Neural progenitor cell (in vitro differentiated cells): ENCODE measurements around the gene HIGD1C. TPM values are rescaled to one million over a fixed set of nuclear protein-coding genes. Genes with fewer than 3 reads are reported as not detected.

Experiments used
- DNase-seq: peaks from one replicate; pipeline ENCODE4 v3.0.0-alpha.2; 2016; ENCODE audit warnings: low spot score
- H2AFZ ChIP-seq: fragments of 200-600 bp; sonication (generic); replicated peaks from 2 replicates; pipeline ENCODE4 v1.6.1; 2016; ENCODE audit warnings: antibody characterized with exemption
- H3F3A ChIP-seq: fragments of 200-600 bp; sonication (generic); 2 replicates; pipeline ENCODE4 v1.6.1; 2016; ENCODE audit warnings: antibody characterized with exemption, low read depth
- H3K27ac ChIP-seq: fragments of 200-600 bp; sonication (generic); 2 replicates; pipeline ENCODE4 v1.5.1; 2016; ENCODE audit warnings: mild to moderate bottlenecking
- H3K27me3 ChIP-seq: fragments of 200-600 bp; sonication (generic); 2 replicates; pipeline ENCODE4 v1.6.1; 2016; ENCODE audit warnings: mild to moderate bottlenecking, moderate library complexity
- H3K36me3 ChIP-seq: fragments of 200-600 bp; sonication (generic); 2 replicates; pipeline ENCODE4 v1.5.1; 2016
- H3K4me1 ChIP-seq: fragments of 200-600 bp; sonication (generic); 2 replicates; pipeline ENCODE4 v1.6.1; 2016; ENCODE audit warnings: mixed run types
- H3K4me2 ChIP-seq: fragments of 200-600 bp; sonication (generic); 2 replicates; pipeline ENCODE4 v1.6.1; 2016
- H3K4me3 ChIP-seq: fragments of 200-600 bp; sonication (generic); 2 replicates; pipeline ENCODE4 v1.5.1; 2016
- H3K79me2 ChIP-seq: fragments of 200-600 bp; sonication (generic); 2 replicates; pipeline ENCODE4 v1.6.1; 2016; ENCODE audit warnings: low read depth
- H3K9ac ChIP-seq: fragments of 200-600 bp; sonication (generic); 2 replicates; pipeline ENCODE4 v1.6.1; 2016
- H3K9me3 ChIP-seq: fragments of 200-600 bp; sonication (generic); 2 replicates; pipeline ENCODE4 v1.5.1; 2016; ENCODE audit warnings: low read depth
- H4K20me1 ChIP-seq: fragments of 200-600 bp; sonication (generic); 2 replicates; pipeline ENCODE4 v1.6.1; 2016; ENCODE audit warnings: low read depth
- H3K27ac Mint-ChIP-seq: 3 replicates; pipeline ENCODE4 v1.8.0; 2021; ENCODE audit warnings: mixed read lengths
- H3K27me3 Mint-ChIP-seq: 2 replicates; pipeline ENCODE4 v1.8.0; 2022; ENCODE audit warnings: low read depth, mild to moderate bottlenecking, inconsistent platforms, moderate library complexity, mixed read lengths; ENCODE audit not compliant: insufficient read depth
- H3K36me3 Mint-ChIP-seq: 3 replicates; pipeline ENCODE4 v1.8.0; 2021; ENCODE audit warnings: mixed read lengths
- H3K4me1 Mint-ChIP-seq: 3 replicates; pipeline ENCODE4 v1.8.0; 2021; ENCODE audit warnings: mixed read lengths
- H3K4me3 Mint-ChIP-seq: 3 replicates; pipeline ENCODE4 v1.8.0; 2021; ENCODE audit warnings: mild to moderate bottlenecking, moderate library complexity, mixed read lengths
- H3K9me3 Mint-ChIP-seq: 3 replicates; pipeline ENCODE4 v1.8.0; 2020; ENCODE audit warnings: mixed read lengths
- EZH2 ChIP-seq: fragments of 200-600 bp; sonication (generic); IDR thresholded peaks from 2 replicates; pipeline ENCODE4 v1.6.1; 2017; ENCODE audit warnings: antibody characterized with exemption, mild to moderate bottlenecking, moderate library complexity
- EZH2phosphoT487 ChIP-seq: fragments of 200-600 bp; sonication (generic); IDR thresholded peaks from 2 replicates; pipeline ENCODE4 v1.6.1; 2017; ENCODE audit warnings: antibody characterized with exemption
- total RNA-seq: library from RNA; depleted of rRNA; stranded (reverse); fragments of >200 nt; gene quantifications from 2 replicates; pipeline ENCODE4 v1.2.3, GENCODE V29; 2015; ENCODE audit warnings: low replicate concordance
- TF ChIP-seq, protein P1 (sequence below): fragments of 200-600 bp; sonication (generic); IDR thresholded peaks from 2 replicates; pipeline ENCODE4 v1.5.1; 2017; ENCODE audit warnings: antibody characterized with exemption, mild to moderate bottlenecking

Gene HIGD1C
- total RNA-seq, 1 donor from 2014 or later: not detected

DNA sequence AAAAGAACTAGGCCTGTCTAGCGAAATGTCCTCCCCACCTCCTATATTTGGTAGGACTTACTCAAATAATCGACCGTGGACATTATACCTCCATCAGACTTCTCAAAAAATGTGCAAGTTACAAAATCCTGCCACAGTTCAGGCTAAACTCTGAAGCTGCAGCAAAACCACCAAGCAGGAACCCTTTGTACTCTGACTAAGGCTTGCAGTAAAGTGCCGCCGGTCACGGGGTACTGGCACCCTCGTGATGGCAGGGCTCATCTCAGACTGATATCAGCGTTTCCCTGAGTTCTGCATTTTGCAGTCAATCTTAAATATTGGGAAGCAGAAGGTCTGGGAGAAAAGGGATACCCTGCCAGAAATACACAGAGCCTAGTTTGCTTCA is 56.7 kb downstream of the HIGD1C start:
- H3K9me3 ChIP-seq: no peaks in the 10 kb centered on the region
- H3K9me3 Mint-ChIP-seq: no peaks in the 10 kb centered on the region
- DNase-seq: no peak
- H3K27ac ChIP-seq: peak overlapping the region; percentile 34
- H3K4me1 Mint-ChIP-seq: peaks cover 24% of the 10 kb centered on the region
- H3K4me2 ChIP-seq: peak overlapping the region; percentile 0
- no peak overlapping the region for H3K4me3 Mint-ChIP-seq
- no peaks in the 10 kb centered on the region for H3K36me3 ChIP-seq
- no peak overlapping the region for H3K9ac ChIP-seq
- peaks cover 20% of the 10 kb centered on the region for H4K20me1 ChIP-seq
- no peak overlapping the region for H3K4me3 ChIP-seq
- TF ChIP-seq EZH2phosphoT487 (no peak), EZH2 (no peak)
- TF ChIP-seq, protein P1, sequence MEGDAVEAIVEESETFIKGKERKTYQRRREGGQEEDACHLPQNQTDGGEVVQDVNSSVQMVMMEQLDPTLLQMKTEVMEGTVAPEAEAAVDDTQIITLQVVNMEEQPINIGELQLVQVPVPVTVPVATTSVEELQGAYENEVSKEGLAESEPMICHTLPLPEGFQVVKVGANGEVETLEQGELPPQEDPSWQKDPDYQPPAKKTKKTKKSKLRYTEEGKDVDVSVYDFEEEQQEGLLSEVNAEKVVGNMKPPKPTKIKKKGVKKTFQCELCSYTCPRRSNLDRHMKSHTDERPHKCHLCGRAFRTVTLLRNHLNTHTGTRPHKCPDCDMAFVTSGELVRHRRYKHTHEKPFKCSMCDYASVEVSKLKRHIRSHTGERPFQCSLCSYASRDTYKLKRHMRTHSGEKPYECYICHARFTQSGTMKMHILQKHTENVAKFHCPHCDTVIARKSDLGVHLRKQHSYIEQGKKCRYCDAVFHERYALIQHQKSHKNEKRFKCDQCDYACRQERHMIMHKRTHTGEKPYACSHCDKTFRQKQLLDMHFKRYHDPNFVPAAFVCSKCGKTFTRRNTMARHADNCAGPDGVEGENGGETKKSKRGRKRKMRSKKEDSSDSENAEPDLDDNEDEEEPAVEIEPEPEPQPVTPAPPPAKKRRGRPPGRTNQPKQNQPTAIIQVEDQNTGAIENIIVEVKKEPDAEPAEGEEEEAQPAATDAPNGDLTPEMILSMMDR: no peak
- peaks cover 64% of the 10 kb centered on the region for H3K79me2 ChIP-seq
- no peaks in the 10 kb centered on the region for H3K27me3 ChIP-seq
- H3K36me3 Mint-ChIP-seq: peaks cover 14% of the 10 kb centered on the region
- H3K4me1 ChIP-seq: peaks cover 28% of the 10 kb centered on the region
- peaks cover 2% of the 10 kb centered on the region for H3K27me3 Mint-ChIP-seq
- H3K27ac Mint-ChIP-seq: no peak overlapping the region
- H3F3A ChIP-seq: peaks cover 9% of the 10 kb centered on the region
- H2AFZ ChIP-seq: no peak overlapping the region

DNA sequence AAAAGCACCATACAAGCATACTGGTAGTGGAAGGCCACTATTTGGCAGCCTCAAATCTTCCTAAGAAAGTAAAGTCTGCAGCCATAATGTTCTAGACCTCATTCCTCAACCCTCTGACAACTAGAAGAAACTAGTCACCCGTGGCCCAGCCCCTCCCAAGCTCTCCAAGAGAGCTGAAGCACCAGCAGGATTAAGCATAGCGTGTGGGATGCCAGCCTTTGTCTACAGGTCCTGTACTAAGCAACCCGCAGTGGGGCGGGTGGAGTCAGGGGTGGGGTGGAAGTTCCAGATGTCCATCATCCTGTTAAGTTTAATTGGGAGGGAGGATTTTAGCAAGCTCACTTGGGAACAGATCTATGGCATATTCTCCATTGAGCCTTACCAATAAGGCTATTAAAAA is 59.6 kb downstream of the HIGD1C start:
- Mint-ChIP-seq H3K4me3 (no peak overlapping the region), H3K27ac (peak overlapping the region; percentile 37), H3K4me1 (peaks cover 26% of the 10 kb centered on the region), H3K9me3 (no peaks in the 10 kb centered on the region), H3K36me3 (peaks cover 9% of the 10 kb centered on the region), H3K27me3 (peaks cover 2% of the 10 kb centered on the region)
- no peaks in the 10 kb centered on the region for H3K36me3 ChIP-seq
- H4K20me1 ChIP-seq: peaks cover 22% of the 10 kb centered on the region
- no peak overlapping the region for H3K9ac ChIP-seq
- H3K27me3 ChIP-seq: no peaks in the 10 kb centered on the region
- TF ChIP-seq, protein P1: no peak
- TF ChIP-seq EZH2phosphoT487: no peak
- no peak for TF ChIP-seq EZH2
- H3K27ac ChIP-seq: no peak overlapping the region
- peaks cover 93% of the 10 kb centered on the region for H3K79me2 ChIP-seq
- peak overlapping the region; percentile 61 for H3K4me2 ChIP-seq
- H3F3A ChIP-seq: peaks cover 14% of the 10 kb centered on the region
- peaks cover 32% of the 10 kb centered on the region for H3K4me1 ChIP-seq
- no peak overlapping the region for H2AFZ ChIP-seq
- peak; percentile 82 for DNase-seq
- no peak overlapping the region for H3K4me3 ChIP-seq
- H3K9me3 ChIP-seq: no peaks in the 10 kb centered on the region

DNA sequence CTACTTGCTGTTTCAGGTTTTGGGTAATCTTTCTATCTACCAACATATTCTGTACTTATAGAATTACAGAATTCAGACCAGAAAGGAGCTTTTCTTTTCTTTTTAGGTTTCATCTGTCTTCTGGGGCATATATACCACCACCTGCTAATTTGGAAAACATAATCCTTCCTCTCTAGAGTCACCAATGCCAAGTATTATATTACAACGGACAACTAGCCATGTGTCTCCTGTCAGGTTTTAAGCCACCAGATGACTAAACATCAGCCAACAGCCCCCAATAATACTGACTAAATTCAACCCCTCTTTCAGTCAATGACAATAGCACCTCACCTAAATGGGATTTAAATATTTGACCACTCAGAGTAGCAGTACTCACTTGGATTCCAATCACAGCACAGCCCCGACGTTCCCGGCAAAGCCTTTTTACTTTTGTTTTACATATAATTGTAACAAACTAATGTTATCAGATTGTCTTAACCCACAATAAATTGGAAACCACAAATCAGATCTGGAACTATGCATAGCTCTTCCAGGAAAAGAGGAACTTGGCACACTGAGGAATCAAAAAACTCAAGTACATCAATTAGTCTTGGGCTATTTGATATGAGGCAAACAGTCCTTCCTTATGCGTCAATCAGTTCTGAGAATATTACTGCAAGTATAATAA is 60.4 kb downstream of the HIGD1C start:
- Mint-ChIP-seq H3K36me3 (peaks cover 5% of the 10 kb centered on the region), H3K27me3 (peaks cover 2% of the 10 kb centered on the region), H3K4me3 (no peak overlapping the region), H3K9me3 (no peaks in the 10 kb centered on the region), H3K27ac (no peak overlapping the region), H3K4me1 (peaks cover 26% of the 10 kb centered on the region)
- no peaks in the 10 kb centered on the region for H3K36me3 ChIP-seq
- peaks cover 27% of the 10 kb centered on the region for H4K20me1 ChIP-seq
- peak overlapping the region; percentile 33 for H3K27ac ChIP-seq
- no peak overlapping the region for H2AFZ ChIP-seq
- peak overlapping the region; percentile 61 for H3K4me2 ChIP-seq
- H3K4me3 ChIP-seq: no peak overlapping the region
- H3F3A ChIP-seq: peaks cover 14% of the 10 kb centered on the region
- TF ChIP-seq, protein P1: no peak
- no peak for TF ChIP-seq EZH2
- TF ChIP-seq EZH2phosphoT487: no peak
- H3K4me1 ChIP-seq: peaks cover 32% of the 10 kb centered on the region
- peaks cover 98% of the 10 kb centered on the region for H3K79me2 ChIP-seq
- H3K9me3 ChIP-seq: no peaks in the 10 kb centered on the region
- no peaks in the 10 kb centered on the region for H3K27me3 ChIP-seq
- no peak overlapping the region for H3K9ac ChIP-seq
- DNase-seq: no peak
